Stimulated activated CD8-positive, alpha-beta memory T cell treated with anti-CD3 and anti-CD28 coated beads, Interleukin-7, amount 100 ng/mL, for 1 hour (primary cell): ENCODE data around the gene CASP1.

ENCODE experiments used
- DNase-seq, 2 donors: peaks; one replicate each; pipeline ENCODE4 v3.0.0-alpha.2; 2020; ENCODE audit warnings: low read depth in 2 of 2

The CASP1 gene

GRCh38 chr11:104984808-104985207 lies 50.1 kb downstream of the CASP1 start:
- DNase-seq, result no peak

DNA sequence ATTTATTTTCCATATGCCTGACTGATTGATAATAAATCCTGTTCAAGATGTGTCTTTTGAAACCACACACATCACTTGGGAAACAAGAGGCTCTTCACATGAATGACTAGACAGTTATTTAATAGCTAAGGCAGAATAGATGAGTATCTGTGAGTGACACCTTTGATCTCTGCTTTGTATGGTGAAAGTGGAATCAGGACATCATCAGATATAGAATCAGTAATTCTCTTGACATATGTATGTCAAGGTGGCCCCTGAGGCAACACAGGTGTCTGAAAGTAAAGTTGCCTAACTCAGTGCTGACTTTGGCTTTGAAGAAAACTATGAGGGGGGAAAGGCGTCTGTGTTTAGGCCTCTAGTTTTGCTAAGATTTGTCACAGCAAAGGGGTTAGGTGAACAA lies 55.1 kb downstream of the CASP1 start:
- DNase-seq, result no peak
